Erythroblast (primary cell): ENCODE results near the gene BUB1B.

Experiments used
- DNase-seq, 2 experiments: peaks; one replicate each; lab custom pipeline; 2025; lab: John Stamatoyannopoulos, UW
- GATA1 ChIP-seq: IDR thresholded peaks from 2 replicates; pipeline ENCODE4 v1.6.1; 2011; ENCODE audit warnings: low read depth, mild to moderate bottlenecking, control low read depth, low read length, moderate library complexity
- POLR2A ChIP-seq: IDR thresholded peaks from 2 replicates; pipeline ENCODE4 v1.6.1; 2011; ENCODE audit warnings: mild to moderate bottlenecking, low read length

BUB1B gene

GRCh38 chr15:40245666-40246450 is 85.0 kb downstream of the BUB1B start:
- TF ChIP-seq POLR2A (no peak), GATA1 (no peak)
- no peak for DNase-seq

- TF ChIP-seq GATA1 (no peak), POLR2A (no peak)
- DNase-seq = no peak
Measured at GRCh38 chr15:40246496-40247280, 85.8 kb downstream of the BUB1B start.

- TF ChIP-seq POLR2A (no peak), GATA1 (no peak)
Measured at GRCh38 chr15:40247406-40247971, 86.6 kb downstream of the BUB1B start.

DNA sequence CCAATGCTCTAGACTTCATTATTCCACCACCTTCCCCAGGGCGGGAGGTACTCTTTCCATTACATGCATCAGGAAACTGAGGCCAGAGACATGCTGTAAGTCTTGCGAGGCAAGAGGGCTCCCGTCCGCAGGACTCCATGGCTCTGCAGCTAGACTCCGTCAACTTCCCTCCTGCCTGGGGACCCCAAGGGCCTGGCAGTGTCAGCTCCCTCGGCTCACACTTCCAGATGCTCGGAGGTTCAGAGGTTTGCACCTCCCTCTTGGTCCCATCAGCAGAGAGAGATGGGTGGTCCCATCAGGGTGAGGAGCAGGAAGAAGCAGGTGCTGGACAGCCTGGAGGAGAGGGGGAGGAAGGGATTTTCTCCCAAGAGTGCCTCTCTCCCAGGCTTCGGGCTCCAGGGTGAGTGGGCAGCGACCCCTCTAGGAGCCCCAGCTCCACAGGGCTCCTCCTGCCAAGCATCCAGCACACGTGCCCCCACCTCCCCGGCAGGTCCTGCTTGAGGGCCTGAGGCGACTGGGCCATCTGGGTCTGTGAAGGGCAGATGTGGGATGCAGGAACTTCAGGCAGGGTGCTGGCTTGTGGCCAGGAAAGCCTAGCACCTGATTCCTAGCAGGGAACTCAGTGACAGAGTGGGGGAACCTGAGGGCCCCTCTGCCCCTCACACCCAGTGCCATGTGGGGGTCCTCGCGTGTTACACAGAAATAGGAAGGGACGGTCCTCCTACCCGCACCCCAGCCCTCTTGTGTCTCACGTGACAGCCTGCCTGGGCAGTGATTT is 87.3 kb downstream of the BUB1B start:
- no peak for TF ChIP-seq GATA1
- TF ChIP-seq POLR2A = no peak
- no peak for DNase-seq

More at GRCh38 chr15:40247406-40247971, 86.6 kb downstream of the BUB1B start:
- peak; percentile 55 to 71 for DNase-seq

- TF ChIP-seq POLR2A (no peak), GATA1 (no peak)
- peak in 1 of 2 experiments; percentile 17 for DNase-seq
Measured at GRCh38 chr15:40249477-40250303, 88.8 kb downstream of the BUB1B start.

- no peak for DNase-seq
- TF ChIP-seq GATA1 = no peak
Measured at GRCh38 chr15:40250304-40250656, 89.4 kb downstream of the BUB1B start.

DNA sequence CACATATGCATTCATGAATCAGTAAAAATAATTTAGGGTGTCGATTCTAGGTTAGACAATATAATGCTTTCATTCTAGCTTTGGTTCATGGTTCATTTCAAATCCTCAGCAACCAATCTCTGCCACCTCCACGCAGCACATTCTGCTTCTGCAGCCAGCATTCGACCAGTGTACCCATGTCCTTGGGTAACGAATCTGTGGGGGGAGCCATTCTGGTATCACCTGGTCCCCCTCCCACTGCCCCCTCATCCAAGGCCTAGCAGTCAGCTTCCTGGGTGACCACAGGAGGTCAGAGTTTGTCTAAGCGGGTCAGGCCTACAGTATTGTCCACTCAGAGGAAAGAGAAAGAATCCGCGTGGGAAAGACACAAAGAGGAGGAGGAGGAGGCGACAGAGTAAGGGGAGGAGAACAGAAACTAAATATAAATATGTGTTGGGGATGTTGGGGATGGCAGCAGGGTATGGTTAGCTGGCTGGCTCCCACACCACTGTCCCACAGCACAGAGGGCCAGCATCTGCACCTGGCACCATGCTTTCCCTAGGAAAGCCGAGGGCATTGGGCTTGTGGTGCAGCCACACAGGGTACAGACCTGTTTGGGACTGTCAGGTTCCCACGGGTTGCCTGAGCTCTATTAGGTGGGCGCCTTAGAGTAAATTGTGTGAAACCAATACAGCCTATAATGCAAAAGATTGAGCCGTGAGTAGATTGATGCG is 90.1 kb downstream of the BUB1B start:
- TF ChIP-seq POLR2A (no peak), GATA1 (no peak)
- DNase-seq = no peak

DNA sequence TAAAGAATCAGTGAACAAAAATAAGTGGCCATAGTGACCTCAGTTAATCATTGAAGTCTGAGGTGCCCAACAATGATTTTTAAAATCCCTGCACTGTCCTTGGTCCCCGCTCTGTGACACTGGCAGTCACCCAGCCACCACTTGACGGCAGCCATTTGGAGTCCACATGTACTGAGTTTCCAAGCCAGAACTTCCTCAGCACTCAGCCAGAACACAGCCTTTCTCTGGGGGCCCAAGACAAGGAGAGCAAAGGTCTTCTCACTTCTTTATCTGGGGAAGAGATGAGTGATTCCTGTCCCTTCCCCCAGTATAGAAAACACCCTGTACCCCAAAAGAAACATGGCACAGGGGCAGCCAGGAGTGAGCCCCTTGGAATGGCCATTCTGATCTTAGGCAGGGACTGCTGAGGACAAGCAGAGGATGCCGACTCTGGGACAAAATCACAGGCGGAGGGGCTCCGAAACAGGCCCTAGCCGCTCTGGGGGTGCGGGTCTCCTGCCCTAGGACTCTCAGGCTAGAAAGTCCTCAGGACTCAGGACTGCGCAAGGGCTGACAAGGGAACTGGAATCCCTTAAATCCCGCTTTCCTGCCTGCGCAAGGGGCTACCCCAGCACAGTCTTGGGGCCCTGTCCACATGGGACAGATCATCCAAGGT is 90.7 kb downstream of the BUB1B start:
- no peak for TF ChIP-seq POLR2A
- no peak for TF ChIP-seq GATA1
- no peak for DNase-seq

DNA sequence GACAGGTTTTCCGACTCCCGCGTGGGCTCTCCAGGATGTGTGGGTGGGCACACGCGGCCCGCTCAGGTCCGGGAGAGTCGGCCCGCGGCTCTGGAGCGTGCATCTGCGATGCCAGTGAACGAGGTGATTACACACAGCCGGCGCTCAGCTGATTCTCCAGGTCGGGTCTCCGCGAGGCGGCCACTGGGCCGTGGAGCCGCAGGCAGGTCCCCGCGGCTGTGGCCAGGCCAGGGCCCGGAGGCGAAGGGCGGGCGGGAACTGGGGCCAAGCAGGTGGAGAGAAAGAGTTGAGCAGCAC is 91.2 kb downstream of the BUB1B start:
- TF ChIP-seq POLR2A (no peak), GATA1 (no peak)

GRCh38 chr15:40252438-40253166 is 91.7 kb downstream of the BUB1B start:
- TF ChIP-seq GATA1 = no peak
- no peak for TF ChIP-seq POLR2A
- no peak for DNase-seq

More for the DNA sequence above, 91.2 kb downstream of the BUB1B start:
- no peak for DNase-seq

DNA sequence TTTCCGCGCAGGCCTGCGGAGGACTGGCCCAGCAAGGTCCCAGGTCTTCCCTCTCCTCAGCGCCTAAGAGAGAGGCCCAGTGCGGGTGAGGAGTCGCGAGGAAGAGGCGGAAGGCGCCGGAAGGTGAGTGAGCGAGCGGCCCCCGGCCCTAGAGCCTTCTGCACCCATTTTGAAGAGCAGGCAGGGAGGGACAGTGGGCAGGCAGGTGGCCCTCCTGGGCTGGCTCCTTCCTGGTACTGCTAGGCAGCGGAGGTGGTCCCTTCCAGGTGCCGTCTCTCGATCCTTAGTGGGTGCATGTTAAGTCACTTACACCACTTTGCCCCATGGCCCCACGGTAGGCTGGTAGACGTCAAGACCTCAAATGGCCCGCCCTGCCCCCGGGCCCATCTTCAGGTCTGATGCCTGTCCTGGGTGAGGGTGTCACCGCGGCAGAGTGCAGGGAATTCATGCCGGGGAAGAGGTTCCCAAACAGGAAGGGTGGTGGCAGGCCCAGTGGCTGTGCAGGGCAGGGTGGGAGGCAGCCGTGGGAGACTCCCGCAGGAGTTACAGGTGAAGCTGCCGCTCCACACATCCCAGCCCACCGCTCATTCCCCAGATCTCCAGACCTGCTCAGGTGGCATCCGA is 92.4 kb downstream of the BUB1B start:
- DNase-seq = no peak

More for the DNA sequence above, 92.4 kb downstream of the BUB1B start:
- TF ChIP-seq GATA1 (no peak), POLR2A (no peak)
